Measurements from ENCODE around the gene SEMA3C. TPM values are rescaled to one million over a fixed set of nuclear protein-coding genes. Genes with fewer than 3 reads are reported as not detected.

SEMA3C gene
- total and polyA plus RNA-seq, 10 donors, result 1.1 to 53.7 (median 13.0) TPM

DNA sequence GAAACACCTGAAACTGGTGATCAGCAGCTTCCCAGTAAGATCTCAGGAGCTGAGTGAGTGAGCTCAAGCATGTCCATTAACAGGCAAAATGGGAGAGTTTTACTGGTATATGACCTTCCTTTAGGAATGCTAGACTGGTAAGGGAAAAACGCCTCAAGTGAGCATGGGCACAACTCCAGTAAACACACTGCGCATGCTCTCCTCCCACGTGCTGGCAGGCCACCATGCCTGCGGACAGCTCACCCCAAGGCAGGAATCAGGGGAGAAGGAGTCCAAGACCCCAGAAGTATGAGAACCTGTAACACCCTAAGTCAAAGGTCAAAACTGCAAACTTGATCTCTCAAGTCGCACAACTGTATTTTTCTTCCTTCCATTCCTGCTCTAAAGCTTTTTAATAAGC, 152.1 kb downstream of the SEMA3C start:
- Histone ChIP-seq H3K27ac (no peak overlapping the region), H3K4me3 (no peak overlapping the region), H3K9me3 (no peaks in the 10 kb centered on the region), H3K27me3 (replicated peaks in 1 of 7) (no peaks in the 10 kb centered on the region), H3K36me3 (no peaks in the 10 kb centered on the region), H3K4me1 (peaks cover 0 to 8% (median 0%) of the 10 kb centered on the region in 6 donors)
- DNase-seq, result no peak
- intact Hi-C loops (cut with DNase I; ENCODE audit: low total_unique reads), result no loop called here
- TF ChIP-seq POLR2A (IDR thresholded peaks at IDR 0.05) (no peak), CTCF (IDR thresholded peaks at IDR 0.05 in 8 of 11, conservative IDR thresholded peaks at IDR 0.05 in 3 of 11) (no peak), POLR2AphosphoS5 (IDR thresholded peaks at IDR 0.05) (no peak)
- WGBS, 5 donors, result 71 to 93% (median 82%) methylated on average over 5 of the region's 5 CpGs

GRCh38 chr7:80764132-80764531, 154.7 kb downstream of the SEMA3C start:
- Histone ChIP-seq H3K27ac (no peak overlapping the region), H3K4me1 (no peaks in the 10 kb centered on the region), H3K9me3 (no peaks in the 10 kb centered on the region), H3K36me3 (no peaks in the 10 kb centered on the region), H3K27me3 (replicated peaks in 1 of 7) (no peaks in the 10 kb centered on the region), H3K4me3 (no peak overlapping the region)
- no peak for TF ChIP-seq POLR2AphosphoS5 (IDR thresholded peaks at IDR 0.05)
- TF ChIP-seq POLR2A (IDR thresholded peaks at IDR 0.05), result no peak
- no peak for TF ChIP-seq CTCF (IDR thresholded peaks at IDR 0.05 in 8 of 11, conservative IDR thresholded peaks at IDR 0.05 in 3 of 11)
- intact Hi-C loops (cut with DNase I; ENCODE audit: low total_unique reads), result no loop called here
- WGBS, 5 donors, result 75 to 89% (median 87%) methylated on average over 2 of the region's 2 CpGs
- no peak for DNase-seq

DNA sequence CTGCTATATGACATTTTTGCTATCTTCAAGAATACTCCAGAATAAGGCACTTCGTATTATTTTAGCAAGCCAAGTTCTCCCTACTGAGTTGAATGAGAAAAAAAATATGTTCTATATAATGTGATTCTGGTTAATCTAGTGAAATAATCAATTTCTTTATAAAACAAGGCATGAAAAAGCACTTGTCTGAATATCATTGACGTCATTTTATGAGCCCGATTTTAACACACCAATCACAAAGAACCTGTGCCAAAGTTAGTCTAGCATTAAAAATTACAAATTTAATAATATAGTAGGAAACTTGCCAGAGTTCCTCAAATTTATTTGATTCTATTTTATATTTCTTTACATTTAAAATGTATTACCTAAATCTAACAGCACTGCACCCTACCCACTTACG, 155.1 kb downstream of the SEMA3C start:
- Histone ChIP-seq H3K27me3 (replicated peaks in 1 of 7) (no peaks in the 10 kb centered on the region), H3K9me3 (no peaks in the 10 kb centered on the region), H3K36me3 (no peaks in the 10 kb centered on the region), H3K4me1 (no peaks in the 10 kb centered on the region), H3K27ac (no peak overlapping the region), H3K4me3 (no peak overlapping the region)
- DNase-seq, result no peak
- 84 to 93% (median 92%) methylated on average over 4 of the region's 4 CpGs for WGBS, 5 donors
- intact Hi-C loops (cut with DNase I; ENCODE audit: low total_unique reads), result no loop called here
- no peak for TF ChIP-seq POLR2A (IDR thresholded peaks at IDR 0.05)
- TF ChIP-seq POLR2AphosphoS5 (IDR thresholded peaks at IDR 0.05), result no peak
- no peak for TF ChIP-seq CTCF (IDR thresholded peaks at IDR 0.05 in 8 of 11, conservative IDR thresholded peaks at IDR 0.05 in 3 of 11)

DNA sequence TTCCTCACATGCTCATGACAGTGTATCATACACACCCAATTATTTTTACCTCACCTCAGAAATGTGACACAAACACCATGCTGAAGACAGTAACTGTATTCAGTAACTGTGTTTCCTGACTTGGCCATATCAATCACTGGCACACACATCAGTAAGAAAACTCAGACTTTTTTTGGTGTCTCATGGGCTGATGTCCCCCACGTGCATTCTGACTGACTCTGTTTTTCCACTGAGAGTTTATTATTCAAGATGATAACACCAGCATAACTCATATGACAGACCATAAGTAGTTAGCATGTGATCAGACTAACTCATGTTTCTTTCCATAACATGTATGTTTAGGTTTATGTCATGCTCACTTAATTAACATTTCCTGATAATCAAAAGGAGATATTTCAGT, 155.6 kb downstream of the SEMA3C start:
- DNase-seq, result no peak
- no peak for TF ChIP-seq CTCF (IDR thresholded peaks at IDR 0.05 in 8 of 11, conservative IDR thresholded peaks at IDR 0.05 in 3 of 11)
- TF ChIP-seq POLR2A (IDR thresholded peaks at IDR 0.05), result no peak
- no peak for TF ChIP-seq POLR2AphosphoS5 (IDR thresholded peaks at IDR 0.05)
- intact Hi-C loops (cut with DNase I; ENCODE audit: low total_unique reads), result no loop called here
- no peak overlapping the region for H3K4me3 ChIP-seq
- H3K27me3 ChIP-seq (replicated peaks in 1 of 7), result no peaks in the 10 kb centered on the region
- H3K36me3 ChIP-seq, result no peaks in the 10 kb centered on the region
- 54 to 70% (median 64%) methylated on average over 1 of the region's 1 CpG for WGBS, 5 donors
- no peaks in the 10 kb centered on the region for H3K9me3 ChIP-seq
- H3K4me1 ChIP-seq, result no peaks in the 10 kb centered on the region
- H3K27ac ChIP-seq, result no peak overlapping the region

All from spleen (tissue), 11 donors.